Mucosa of stomach (tissue), 1 donor: ENCODE measurements around the gene UQCR11.

Experiments used
- H3K27me3 ChIP-seq: one replicate; pipeline ENCODE4 v1.7.0; 2013; ENCODE audit warnings: mild to moderate bottlenecking, low read length; ENCODE audit not compliant: control insufficient read depth, insufficient read depth
- H3K36me3 ChIP-seq: one replicate; pipeline ENCODE4 v1.7.0; 2013; ENCODE audit warnings: low read length; ENCODE audit not compliant: control insufficient read depth, insufficient read depth
- H3K4me1 ChIP-seq: one replicate; pipeline ENCODE4 v1.7.0; 2013; ENCODE audit warnings: mild to moderate bottlenecking, low read length; ENCODE audit not compliant: control insufficient read depth, insufficient read depth
- H3K4me3 ChIP-seq: one replicate; pipeline ENCODE4 v1.7.0; 2013; ENCODE audit warnings: low read length
- H3K9ac ChIP-seq: one replicate; pipeline ENCODE4 v1.7.0; 2013; ENCODE audit warnings: mild to moderate bottlenecking, low read length, moderate library complexity
- H3K9me3 ChIP-seq: one replicate; pipeline ENCODE4 v1.7.0; 2013; ENCODE audit warnings: mild to moderate bottlenecking, low read length, moderate library complexity; ENCODE audit not compliant: control insufficient read depth
- donor health status: Pancreatic carcinoma.

The UQCR11 gene

GRCh38 chr19:1605236-1606137 is at the start of gene UQCR11:
UQCR11 (minus strand) TSS chr19:1605462; CDS start chr19:1605409, 53 bp downstream.
- H3K36me3 ChIP-seq, result no peaks in the 10 kb centered on the region
- no peaks in the 10 kb centered on the region for H3K9me3 ChIP-seq
- no peaks in the 10 kb centered on the region for H3K27me3 ChIP-seq
- H3K4me1 ChIP-seq, result peaks cover 13% of the 10 kb centered on the region
- H3K9ac ChIP-seq, result peak within 1 kb of the TSS; percentile 86
- peak within 1 kb of the TSS; percentile 82 for H3K4me3 ChIP-seq

GRCh38 chr19:1654178-1654792 is 49.0 kb upstream of the UQCR11 start:
- no peak overlapping the region for H3K4me3 ChIP-seq
- no peaks in the 10 kb centered on the region for H3K36me3 ChIP-seq
- H3K27me3 ChIP-seq, result no peaks in the 10 kb centered on the region
- peaks cover 53% of the 10 kb centered on the region for H3K4me1 ChIP-seq
- no peak overlapping the region for H3K9ac ChIP-seq
- no peaks in the 10 kb centered on the region for H3K9me3 ChIP-seq

- peak overlapping the region; percentile 92 for H3K9ac ChIP-seq
- H3K9me3 ChIP-seq, result no peaks in the 10 kb centered on the region
- H3K36me3 ChIP-seq, result no peaks in the 10 kb centered on the region
- no peaks in the 10 kb centered on the region for H3K27me3 ChIP-seq
- peaks cover 45% of the 10 kb centered on the region for H3K4me1 ChIP-seq
- no peak overlapping the region for H3K4me3 ChIP-seq
Measured at GRCh38 chr19:1653300-1653628, 48.0 kb upstream of the UQCR11 start.

DNA sequence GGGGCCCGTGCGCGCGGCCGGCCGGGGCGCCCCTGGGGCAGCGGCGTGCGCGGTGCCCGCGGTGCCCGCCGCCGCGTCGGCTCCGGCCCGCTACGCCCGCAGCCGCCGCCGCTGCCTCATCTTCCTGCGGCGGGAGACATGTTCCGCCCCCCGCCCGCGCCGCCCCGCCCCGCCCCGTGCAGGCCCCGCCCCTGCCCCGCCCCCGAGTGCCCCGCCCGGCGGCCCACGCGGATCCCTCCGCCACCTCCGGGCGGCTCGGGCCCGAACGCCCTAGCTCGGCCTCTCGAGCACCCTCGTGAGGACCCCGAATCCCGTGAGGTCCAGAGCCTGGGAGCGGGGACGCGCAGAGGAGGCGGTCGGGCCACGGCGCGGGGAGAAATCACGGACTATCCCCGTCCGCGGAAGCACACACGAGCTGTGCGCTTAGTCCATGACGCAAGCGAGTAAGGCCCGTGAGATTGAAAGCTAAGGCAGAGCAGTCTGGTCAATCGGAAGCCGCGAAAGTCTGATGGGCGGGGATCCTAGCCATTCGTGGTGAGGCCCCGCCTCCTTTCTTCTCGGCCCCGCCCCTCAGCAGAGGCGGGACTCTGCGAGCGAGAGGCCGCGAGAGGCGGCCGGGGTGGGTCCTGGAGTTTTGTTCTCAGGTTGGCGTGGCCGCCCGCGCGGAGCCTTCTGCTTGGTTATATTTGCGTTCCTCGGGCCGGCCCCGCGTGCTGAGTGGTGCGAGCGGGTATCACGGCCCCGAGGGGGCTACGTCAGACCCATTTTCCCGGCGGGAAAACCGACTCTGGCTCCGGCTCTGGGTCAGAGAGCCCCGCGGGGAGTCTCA is 47.4 kb upstream of the UQCR11 start, which contains the start of gene TCF3:
Gene TCF3, minus strand, starts transcription at position 145 of the 829 bp plus-strand sequence. CDS start 2,367 bp downstream, outside the sequence.
- Histone ChIP-seq H3K9me3 (no peaks in the 10 kb centered on the region), H3K36me3 (no peaks in the 10 kb centered on the region), H3K4me1 (peaks cover 39% of the 10 kb centered on the region), H3K9ac (peak within 1 kb of the TSS; percentile 92), H3K27me3 (no peaks in the 10 kb centered on the region), H3K4me3 (peak within 1 kb of the TSS; percentile 14)

- H3K9me3 ChIP-seq, result no peaks in the 10 kb centered on the region
- H3K4me1 ChIP-seq, result peaks cover 30% of the 10 kb centered on the region
- H3K4me3 ChIP-seq, result peak overlapping the region; percentile 14
- H3K9ac ChIP-seq, result peak overlapping the region; percentile 65
- H3K27me3 ChIP-seq, result no peaks in the 10 kb centered on the region
- H3K36me3 ChIP-seq, result no peaks in the 10 kb centered on the region
Measured at GRCh38 chr19:1651568-1652291, 46.5 kb upstream of the UQCR11 start.

GRCh38 chr19:1650650-1651567 is 45.6 kb upstream of the UQCR11 start:
- peaks cover 22% of the 10 kb centered on the region for H3K4me1 ChIP-seq
- H3K4me3 ChIP-seq, result peak overlapping the region; percentile 14
- no peaks in the 10 kb centered on the region for H3K36me3 ChIP-seq
- no peaks in the 10 kb centered on the region for H3K9me3 ChIP-seq
- H3K9ac ChIP-seq, result peak overlapping the region; percentile 65
- H3K27me3 ChIP-seq, result no peaks in the 10 kb centered on the region

GRCh38 chr19:1649706-1650649 is 44.7 kb upstream of the UQCR11 start:
- Histone ChIP-seq H3K4me3 (no peak overlapping the region), H3K27me3 (no peaks in the 10 kb centered on the region), H3K9me3 (no peaks in the 10 kb centered on the region), H3K4me1 (peaks cover 12% of the 10 kb centered on the region), H3K9ac (peak overlapping the region; percentile 25), H3K36me3 (no peaks in the 10 kb centered on the region)

- Histone ChIP-seq H3K4me3 (no peak overlapping the region), H3K9me3 (no peaks in the 10 kb centered on the region), H3K4me1 (peaks cover 12% of the 10 kb centered on the region), H3K27me3 (no peaks in the 10 kb centered on the region), H3K9ac (no peak overlapping the region), H3K36me3 (no peaks in the 10 kb centered on the region)
Measured at GRCh38 chr19:1648920-1649541, 43.8 kb upstream of the UQCR11 start.

DNA sequence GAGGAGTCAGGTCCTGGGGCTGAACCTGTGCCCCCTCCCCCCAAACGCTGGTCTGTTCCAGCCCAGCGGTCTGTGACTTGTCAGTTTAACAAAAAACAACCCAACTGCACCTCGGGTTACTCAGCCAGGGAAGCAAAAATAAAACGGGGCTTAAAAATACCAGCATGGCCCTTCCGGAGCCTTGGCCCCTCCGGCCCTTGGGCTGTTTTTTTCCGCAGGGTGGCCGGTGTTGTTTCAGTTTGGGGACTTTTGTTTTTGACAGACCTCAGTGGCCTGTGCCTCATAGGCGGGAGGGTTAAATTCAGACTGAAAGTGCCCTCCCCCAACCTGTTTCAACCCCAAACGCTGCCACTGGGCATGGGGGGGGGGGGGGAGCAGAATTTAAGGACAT is 43.2 kb upstream of the UQCR11 start:
- Histone ChIP-seq H3K9ac (no peak overlapping the region), H3K9me3 (no peaks in the 10 kb centered on the region), H3K4me3 (no peak overlapping the region), H3K36me3 (no peaks in the 10 kb centered on the region), H3K4me1 (peaks cover 12% of the 10 kb centered on the region), H3K27me3 (no peaks in the 10 kb centered on the region)
